GM19467 (cell line): ENCODE data around the gene PRKCZ.
"Not testable (repeated sequence)": the region's sequence is repeated elsewhere in the genome, so short reads cannot be mapped to it uniquely, and the experiment has no call there.

Source experiments
- ATAC-seq: cut with Tn5 transposase; IDR thresholded peaks from one replicate; pipeline ENCODE4 v1.9.1; 2021; ENCODE audit warnings: mild to moderate bottlenecking, moderate library complexity; ENCODE audit not compliant: unreplicated experiment

The PRKCZ gene

GRCh38 chr1:2084306-2084705, 34.1 kb downstream of the PRKCZ start:
- no peak for ATAC-seq

- ATAC-seq, result no peak
Observed at GRCh38 chr1:2085080-2085479, 34.9 kb downstream of the PRKCZ start.

- ATAC-seq, result no peak
Observed at GRCh38 chr1:2086446-2087078, 36.4 kb downstream of the PRKCZ start.

- ATAC-seq, result no peak
Observed at GRCh38 chr1:2087766-2088165, 37.6 kb downstream of the PRKCZ start.

- no peak for ATAC-seq
Observed at GRCh38 chr1:2088458-2088857, 38.2 kb downstream of the PRKCZ start.

- ATAC-seq, result no peak
Observed at GRCh38 chr1:2089051-2089450, 38.8 kb downstream of the PRKCZ start.

GRCh38 chr1:2090216-2090890, 40.1 kb downstream of the PRKCZ start:
- ATAC-seq, result no peak

- ATAC-seq, result no peak
Observed at GRCh38 chr1:2091611-2092604, 41.7 kb downstream of the PRKCZ start.

- no peak for ATAC-seq
Observed at GRCh38 chr1:2093055-2093454, 42.8 kb downstream of the PRKCZ start.

- no peak for ATAC-seq
Observed at GRCh38 chr1:2093636-2094035, 43.4 kb downstream of the PRKCZ start.

- ATAC-seq, result not testable (repeated sequence)
Observed at GRCh38 chr1:2094269-2095158, 44.3 kb downstream of the PRKCZ start.

GRCh38 chr1:2095394-2095793, 45.2 kb downstream of the PRKCZ start:
- ATAC-seq, result no peak

GRCh38 chr1:2095981-2096736, 45.9 kb downstream of the PRKCZ start:
- ATAC-seq, result no peak

- ATAC-seq, result no peak
Observed at GRCh38 chr1:2097386-2098300, 47.4 kb downstream of the PRKCZ start.

- ATAC-seq, result no peak
Observed at GRCh38 chr1:2098301-2098698, 48.1 kb downstream of the PRKCZ start.

GRCh38 chr1:2098839-2099785, 48.9 kb downstream of the PRKCZ start:
- no peak for ATAC-seq

- no peak for ATAC-seq
Observed at GRCh38 chr1:2099886-2100779, 49.9 kb downstream of the PRKCZ start.
